ENCODE results near the gene RTF2.

RTF2 gene, protein sequence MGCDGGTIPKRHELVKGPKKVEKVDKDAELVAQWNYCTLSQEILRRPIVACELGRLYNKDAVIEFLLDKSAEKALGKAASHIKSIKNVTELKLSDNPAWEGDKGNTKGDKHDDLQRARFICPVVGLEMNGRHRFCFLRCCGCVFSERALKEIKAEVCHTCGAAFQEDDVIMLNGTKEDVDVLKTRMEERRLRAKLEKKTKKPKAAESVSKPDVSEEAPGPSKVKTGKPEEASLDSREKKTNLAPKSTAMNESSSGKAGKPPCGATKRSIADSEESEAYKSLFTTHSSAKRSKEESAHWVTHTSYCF

DNA sequence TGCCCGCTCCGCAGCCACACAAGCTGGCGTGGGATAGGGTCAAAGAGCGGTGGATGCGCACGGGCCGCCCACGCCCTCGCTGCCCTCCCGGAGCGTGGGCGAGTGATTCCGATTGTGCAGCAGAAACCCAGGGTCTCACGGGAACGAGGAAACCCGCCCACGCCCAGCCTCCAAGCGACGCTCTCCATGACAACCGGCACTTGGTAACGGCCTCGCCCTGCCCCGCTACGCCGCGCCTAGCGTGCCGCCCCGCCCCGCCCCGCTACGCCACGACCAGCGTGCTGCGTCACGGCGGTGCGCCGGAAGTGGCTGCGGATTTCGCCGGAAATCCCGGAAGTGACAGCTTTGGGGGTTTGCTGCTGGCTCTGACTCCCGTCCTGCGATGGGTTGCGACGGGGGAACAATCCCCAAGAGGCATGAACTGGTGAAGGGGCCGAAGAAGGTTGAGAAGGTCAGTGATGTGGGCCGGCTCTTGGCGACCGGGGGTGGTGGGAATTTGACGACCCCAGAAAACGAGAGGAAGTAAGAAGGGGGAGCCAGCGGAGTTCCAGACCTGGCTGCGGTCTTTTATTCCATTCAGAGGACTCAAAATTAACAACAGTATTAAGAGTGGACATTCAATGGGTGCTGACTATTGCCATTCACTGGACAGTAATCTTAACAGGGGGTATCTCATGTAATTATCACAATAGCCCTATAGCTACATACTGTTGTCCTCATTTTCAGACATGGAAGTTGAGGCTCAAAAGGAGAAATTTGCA lies at the start of gene RTF2:
TSS of gene RTF2 (plus strand) at position 312 of the 761 bp plus-strand sequence. CDS start at position 383, 71 bp downstream.
- DNase-seq, result peak; percentile 95 to 97

DNA sequence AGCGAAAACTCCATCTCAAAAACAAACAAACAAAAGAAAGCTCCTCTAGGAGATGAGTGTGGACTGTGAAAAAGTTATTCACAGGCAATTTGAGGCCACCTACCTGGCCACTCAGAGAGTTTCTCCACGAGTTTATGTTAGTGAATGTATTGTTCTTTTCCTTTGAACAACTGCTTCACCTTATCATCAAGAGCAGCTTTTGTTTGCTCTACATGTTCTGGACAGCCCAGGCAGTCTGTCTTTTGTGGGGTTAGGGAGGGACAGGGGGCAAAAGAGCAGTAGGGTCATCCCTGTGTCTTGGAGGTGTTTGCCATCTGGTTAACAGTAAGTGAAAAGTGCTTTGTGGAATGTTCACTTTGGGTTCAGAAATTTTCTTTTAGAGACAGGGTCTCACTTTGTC lies 48.4 kb upstream of the RTF2 start:
- DNase-seq, result no peak

DNA sequence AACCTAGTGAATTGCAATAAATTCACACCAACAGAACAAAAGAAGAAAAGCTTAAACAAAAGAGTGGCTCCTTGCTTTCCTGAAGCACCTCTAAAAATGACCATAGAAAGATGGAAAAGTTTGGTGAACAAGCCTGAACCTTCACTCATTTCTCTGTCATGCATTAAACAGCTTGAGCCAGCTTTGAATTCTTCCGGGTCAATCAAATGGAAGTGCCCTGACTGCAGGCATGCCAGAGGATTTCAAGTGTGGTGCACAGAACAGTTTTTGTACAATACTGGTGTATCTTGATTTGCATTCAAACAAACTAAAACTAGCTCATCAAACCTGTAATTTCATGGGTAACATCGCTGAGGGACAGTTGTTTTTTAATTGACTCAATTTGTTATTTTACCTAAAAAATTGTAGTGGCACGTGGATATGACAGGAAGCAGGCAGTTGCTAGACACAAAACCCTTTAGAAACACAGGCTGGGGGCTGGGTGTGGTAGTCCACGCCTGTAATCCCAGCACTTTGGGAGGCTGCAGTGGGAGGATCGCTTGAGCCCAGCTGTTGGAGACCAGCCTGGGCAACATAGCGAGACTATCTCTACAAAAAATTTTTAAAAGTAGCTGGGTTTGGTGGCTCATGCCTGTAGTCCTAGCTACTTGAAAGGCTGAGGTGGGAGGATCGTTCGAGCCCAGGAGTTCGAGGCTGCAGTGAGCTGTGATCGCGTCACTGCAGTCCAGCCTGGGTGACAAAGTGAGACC lies 47.3 kb upstream of the RTF2 start:
- DNase-seq, result no peak

DNA sequence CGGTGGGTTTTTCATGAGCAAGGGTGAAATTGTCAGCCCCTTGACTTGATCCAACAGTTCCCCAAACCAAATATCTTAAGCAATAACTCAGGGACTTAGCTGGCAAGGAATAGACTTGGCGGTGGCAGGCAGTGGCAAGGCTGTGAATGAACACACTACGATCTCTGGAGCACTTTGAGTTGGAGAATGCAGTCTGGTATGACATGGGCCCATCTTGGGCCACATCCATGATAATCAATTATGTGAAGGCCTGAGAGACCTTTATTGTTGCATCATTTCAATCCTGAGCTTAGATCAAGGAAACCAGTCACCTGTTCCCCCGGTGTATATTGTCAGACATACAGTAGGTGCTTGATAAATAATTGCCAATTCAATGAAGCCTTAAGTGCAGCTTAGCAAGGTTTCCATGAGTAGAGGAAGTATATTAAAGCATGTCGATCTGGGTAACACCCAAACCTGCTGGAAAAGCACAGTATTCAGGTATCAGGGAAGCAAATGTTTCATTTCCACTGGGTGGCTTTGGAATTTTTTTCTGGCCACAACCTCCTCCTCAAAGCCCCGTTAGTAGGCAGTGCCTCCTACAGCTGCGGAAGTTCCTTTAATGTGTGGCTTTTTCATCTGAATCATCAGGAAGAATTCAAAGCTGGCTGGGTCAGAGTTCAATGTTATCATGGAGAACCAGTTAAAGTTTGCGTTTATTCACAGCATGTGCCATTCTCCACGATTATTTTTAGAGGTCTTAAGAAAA lies 46.2 kb upstream of the RTF2 start:
- DNase-seq, result no peak

DNA sequence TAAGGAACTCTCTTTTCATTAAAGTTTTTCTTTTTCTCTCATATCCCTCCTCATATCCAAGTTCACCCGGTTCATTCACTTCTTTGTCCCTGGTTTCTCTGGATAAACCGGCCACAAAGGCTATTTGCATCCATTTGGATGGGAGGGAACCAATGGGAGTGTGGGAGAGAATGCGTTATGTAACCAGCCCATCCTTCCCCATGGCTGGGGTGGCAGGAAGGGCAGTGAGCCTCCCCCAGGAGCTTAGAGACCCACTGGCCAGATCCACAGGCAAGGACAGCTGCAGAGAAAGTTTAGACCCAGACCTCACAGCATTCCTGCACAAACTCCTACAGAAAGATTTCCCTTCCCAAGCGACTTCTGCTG lies 45.6 kb upstream of the RTF2 start:
- DNase-seq, result no peak

DNA sequence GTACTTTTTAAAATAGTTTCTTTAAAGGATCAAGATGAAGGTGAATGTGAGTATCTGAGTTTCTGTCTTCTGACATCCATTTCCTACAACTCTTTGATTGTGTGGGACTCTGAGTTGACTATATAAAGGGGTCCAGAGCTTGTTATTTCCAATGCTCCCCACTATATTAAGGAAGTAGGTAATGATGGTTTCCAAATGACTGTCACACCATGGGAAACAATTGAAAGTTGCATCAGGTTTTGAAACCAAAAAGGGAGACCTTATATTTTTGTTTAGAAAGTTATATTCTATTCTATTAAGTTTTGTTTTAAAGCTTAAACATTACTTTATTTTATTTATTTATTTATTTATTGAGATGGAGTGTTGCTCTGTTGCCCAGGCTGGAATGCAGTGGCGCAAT lies 45.2 kb upstream of the RTF2 start:
- DNase-seq, result no peak

DNA sequence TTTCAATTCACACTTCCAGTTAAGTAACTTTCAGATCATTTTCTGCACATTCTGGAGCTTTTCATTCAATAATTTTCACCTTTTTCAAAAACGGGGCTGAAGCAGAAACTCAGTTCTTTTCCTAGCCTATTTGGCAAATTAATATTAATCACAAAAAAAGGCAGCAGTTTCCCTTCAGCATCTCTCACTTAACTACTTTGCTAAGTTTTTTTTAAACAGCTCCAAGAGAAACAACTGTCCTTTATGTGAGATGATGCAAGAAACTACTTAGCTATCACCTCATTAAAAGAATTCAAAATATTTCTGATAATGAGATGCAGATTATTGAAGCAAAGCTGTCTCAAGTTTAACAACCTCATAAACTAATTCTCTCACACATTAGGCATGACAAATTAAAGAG lies 44.5 kb upstream of the RTF2 start:
- no peak for DNase-seq

DNA sequence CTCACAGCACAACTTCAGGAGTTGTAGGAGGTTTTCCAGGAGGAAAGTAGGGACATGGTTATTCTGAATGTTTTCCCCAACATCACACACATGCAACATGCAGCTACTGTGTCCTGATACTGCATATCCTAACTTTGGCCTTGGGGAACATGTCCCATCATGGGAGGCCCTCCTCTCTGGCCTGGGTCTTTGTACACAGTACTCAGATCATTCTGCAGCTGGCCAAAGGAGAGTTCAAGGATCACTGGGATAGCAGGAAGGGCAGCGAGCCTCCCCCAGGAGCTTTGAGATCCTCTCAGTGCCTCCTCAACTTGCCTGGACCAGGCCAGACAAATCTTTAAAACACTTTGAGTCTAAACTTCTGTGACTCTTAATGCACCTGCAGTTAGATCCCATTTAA lies 43.5 kb upstream of the RTF2 start:
- DNase-seq, result no peak

DNA sequence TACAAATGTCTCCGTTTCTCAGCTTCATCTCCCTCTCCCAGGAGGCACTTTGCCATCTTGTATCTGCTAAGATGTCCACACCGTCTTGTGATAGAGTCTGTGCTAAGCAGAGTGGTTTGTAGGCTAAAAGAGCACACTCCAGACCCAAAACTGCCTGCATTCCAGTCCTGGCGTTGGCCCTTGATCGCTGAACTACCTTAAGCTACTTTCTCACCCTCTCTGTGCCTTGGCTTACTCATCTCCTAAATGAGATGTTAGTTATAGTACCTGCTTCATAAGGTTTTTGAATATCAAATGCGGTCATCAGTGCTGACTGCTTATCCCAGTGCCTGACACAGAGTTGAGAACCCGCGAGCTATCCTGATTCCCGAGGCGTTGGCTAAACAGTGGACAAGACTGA lies 42.4 kb upstream of the RTF2 start:
- no peak for DNase-seq

DNA sequence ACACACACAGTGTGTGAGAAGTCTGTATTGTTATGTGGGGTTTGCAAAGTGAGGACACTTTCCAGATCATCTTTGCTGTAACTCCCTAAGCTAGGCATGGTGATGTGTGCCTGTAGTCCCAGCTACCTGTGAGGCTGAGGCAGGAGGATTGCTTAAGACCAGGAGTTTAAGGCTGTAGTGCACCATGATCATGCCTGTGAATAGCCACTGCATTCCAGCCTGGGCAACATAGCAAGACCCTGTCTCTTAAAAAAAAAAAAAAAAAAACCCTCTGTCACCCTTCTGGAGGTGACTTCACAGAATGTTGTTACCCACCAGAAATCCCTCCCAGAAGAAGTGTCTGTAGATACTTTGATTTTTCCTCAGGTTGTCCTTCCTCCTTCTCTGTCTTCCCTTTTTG lies 41.5 kb upstream of the RTF2 start:
- DNase-seq, result no peak

DNA sequence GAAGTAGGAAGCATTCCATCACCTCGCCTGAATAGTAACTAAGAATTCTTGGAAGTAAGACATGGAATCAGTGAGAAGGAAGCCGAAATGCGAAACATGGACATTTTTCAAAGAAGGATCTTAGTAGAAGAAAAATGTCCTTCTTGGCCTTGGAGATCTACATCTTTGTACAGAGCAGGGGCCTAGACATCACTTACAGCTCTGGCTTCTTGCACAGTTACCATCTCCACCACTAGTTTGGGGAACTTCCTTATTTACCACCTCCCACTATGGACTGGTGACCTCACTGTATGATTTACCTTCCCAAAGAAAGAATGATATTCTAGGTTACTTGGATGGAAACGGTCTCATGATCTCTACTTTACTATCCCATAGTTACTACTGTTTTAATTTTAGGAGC lies 40.6 kb upstream of the RTF2 start:
- DNase-seq, result no peak

DNA sequence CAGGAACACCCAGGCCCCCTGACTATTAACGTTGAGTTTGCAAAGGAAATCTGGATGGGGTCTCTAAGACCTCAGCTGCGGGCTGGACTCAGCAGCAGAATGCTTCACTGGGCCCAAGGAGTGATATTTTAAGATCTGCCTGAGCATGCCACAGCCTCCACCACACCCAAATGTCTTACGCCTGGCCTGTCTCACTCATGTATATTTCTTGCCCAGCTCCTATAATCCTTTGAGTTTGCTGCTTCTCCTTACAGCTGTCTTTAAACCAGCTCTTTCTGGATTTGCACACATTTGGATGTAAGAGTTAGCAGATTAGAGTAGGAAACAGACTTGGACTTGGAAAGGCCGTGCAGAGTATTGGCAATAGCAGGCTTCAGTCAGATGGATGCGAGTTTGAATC lies 40.0 kb upstream of the RTF2 start:
- no peak for DNase-seq

DNA sequence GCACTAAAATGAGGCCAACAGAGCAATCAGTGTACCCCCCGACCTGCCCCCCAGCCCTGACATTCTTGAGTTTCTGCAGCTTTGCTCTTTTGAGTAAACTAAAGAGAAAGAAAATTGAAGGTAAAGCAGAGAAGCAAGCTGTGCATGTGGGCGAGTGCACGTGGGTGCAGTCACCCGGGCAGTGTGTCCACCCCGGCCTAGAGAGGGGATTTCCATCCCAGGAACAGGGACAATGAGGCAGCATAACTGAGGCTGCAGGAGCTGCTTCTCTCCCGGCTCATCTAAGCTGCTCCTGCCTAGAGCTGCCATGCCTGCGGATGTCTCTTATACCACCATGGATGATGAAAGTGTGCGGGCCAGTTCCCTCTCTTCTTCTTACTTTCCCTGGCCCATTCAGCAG lies 39.5 kb upstream of the RTF2 start:
- no peak for DNase-seq

DNA sequence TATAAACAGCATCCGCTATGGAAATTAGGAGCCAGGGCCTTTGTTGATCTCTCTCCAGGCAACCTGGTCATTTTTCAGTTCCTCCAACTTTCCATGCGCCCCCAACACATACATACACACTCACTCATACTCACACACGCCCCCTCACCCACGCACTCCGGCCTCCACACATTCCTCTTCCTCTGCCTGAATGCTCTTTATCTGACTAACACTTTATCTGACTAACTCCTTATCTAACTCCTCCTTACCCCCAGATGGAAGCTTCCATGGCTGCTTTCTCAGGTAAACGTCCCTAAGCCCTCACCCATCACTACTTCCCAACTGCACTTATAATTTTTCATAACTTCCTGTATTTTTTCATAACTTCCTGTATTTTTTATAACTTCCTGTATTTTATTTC lies 38.9 kb upstream of the RTF2 start:
- no peak for DNase-seq

DNA sequence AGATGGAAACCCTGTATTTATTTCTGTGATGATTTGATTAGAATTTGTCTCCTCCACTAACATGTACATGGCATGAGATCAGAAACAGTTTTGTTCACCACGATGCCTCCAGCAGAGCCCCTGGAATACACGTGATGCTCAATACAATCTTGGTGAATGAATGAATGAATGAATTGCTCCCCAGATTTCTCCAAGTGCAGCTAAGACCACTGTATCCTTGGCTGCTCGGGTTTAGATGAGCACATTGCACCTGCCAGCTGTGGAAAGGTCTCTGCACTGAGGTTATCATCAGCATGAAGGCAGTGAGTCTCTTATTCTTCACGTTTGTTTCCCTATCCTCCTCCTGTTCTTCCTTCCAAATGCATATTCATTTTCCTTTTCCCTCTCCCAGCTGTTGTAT lies 38.5 kb upstream of the RTF2 start:
- no peak for DNase-seq

DNA sequence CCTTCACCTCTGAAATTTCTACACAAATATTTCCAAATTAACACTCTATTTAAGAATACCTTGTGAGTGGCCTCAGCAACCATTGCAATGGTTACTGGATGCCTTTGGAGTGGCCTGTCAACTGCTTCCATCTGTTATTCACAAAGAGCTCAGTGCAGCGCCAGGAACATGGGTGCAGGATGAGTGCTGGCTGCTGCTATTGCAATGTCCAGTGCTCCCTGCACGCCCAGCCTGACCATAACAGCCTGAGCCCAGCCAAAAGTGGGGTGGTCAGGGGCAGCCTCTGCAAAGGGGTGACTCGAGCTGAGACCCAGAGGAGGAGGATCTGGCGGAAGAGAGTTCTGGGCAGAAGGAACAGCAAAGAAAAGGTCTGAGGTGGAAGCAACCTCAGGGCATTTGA lies 38.0 kb upstream of the RTF2 start:
- DNase-seq, result no peak

DNA sequence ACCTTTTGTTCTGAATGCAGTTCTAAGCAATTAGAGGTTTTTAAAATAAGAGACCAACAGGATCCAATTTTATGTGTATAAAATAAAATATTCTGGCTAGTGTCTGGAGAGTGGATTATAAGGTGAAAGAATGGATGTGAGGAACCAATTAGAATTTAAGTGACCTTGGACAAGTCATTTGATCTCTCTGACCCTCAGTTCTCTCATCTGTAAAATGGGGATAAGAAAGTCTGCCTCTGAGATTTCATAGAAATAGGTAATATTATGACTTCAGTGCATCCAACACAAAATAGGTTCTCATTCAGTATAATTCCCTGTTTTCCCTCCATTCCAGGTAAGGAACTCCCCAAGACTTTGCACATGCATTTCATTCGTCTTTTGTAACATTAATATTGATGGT lies 37.5 kb upstream of the RTF2 start:
- DNase-seq, result no peak

DNA sequence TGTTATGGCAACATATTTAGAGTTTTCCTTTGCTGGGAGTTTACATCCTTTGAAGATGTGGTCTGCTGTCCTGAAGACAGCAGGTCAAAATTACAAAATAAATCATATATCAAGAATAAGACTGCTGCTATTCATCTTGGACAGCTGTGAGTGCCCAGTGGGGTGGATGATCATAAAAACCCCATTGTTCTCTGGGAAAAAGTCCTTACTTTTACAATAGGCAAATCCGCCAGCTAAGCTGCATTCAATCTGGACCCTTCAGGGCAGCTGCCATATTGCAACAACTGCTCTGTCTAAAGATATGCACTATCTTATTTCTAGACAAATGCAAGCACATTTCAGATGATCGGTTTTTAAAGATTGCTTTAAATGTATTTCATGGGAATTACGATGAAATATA lies 37.0 kb upstream of the RTF2 start:
- DNase-seq, result no peak

DNA sequence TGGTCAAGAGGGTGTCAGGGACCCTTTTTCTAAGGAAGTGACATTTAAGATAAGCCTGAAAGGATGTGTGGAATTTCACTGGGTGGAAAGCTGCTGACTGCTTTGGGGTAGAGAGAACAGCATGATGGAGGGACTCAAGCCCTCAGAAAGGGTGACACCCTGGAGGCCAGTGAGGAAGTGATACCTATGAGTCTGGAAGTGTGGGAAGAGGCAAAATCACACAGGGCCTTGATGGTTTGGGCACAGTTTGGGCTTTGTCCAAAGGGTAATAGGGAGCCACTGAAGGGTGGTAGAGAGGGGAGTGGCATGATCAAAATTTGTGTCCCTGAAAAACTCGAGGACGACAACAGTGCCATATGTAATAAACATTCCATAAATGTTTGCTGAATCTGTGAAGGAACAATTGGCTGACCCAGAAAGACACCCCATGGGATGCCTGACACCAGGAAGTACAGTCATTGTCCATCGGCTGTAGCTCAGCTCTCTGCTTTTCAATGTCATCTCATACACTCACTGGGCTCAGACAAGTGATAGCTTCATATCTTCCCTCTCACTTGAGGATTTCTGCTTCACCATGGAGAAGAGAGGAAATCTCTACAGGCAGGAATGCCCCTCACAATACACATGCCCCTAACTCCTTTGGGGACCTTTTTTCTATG lies 35.1 kb upstream of the RTF2 start:
- no peak for DNase-seq

DNA sequence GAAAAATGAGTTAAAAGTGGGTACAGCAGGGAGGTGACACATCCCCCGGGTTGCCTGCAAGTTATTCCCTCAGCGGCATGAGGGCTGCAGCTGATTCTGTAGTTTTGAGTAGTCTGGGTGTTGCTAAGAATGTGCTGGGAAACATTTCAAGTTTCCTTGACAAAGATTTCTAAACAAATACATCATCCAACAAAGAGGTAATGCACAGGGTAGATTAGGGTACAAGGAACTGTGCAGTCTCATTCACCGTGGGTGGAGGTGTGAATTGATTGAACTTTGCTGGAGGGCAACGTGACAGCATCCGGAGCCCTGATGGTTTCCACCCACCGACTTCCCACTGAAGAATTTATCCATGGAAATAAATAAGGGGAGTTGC lies 34.6 kb upstream of the RTF2 start:
- no peak for DNase-seq

DNA sequence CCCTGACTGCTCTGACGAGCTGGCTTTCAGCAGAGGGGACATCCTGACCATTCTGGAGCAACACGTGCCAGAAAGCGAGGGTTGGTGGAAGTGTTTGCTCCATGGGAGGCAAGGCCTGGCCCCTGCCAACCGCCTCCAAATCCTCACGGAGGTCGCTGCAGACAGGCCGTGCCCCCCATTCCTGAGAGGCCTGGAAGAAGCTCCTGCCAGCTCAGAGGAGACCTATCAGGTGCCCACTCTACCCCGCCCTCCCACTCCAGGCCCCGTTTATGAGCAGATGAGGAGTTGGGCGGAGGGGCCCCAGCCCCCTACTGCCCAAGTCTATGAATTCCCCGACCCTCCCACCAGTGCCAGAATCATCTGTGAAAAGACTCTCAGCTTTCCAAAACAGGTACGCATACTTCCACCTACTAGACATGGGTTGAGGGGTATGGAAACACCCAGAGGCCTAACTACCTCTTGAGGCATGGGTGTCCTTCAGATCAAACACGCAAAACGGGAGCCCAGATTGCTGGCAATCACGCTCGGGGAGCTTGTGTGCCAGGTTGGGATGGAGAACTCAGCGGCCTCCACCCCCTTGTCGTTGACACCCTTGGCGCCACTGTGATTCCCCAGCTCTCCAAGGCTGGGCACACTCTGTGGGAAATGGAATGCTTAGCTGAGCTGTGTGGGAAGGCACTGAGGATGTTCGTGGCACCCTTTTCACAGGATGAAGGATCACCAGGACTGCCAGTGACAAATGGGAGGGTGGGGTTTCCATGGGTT lies 31.0 kb upstream of the RTF2 start:
- DNase-seq, result no peak

DNA sequence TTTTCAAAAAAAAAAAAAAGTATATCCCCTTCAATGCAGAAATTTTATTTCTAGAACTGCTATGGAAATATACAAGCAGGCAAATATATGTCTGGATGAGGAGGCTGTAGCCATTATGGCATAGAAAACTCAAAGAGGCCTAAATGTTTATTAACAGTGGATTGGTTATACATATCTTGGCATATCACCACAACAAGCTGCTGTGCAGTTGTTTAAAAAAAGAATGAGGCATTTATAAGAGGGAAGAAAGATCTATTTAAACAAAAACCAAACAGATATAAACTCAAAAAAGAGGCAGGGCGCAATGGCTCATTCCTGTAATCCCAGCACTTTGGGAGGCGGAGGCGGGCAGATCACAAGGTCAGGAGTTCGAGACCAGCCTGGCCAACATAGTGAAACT lies 30.1 kb upstream of the RTF2 start:
- DNase-seq, result no peak

Data from stimulated activated CD4-positive, alpha-beta T cell treated with anti-CD3 and anti-CD28 coated beads, Interleukin-2, amount 100 ng/mL, for 48 hours (primary cell).